NCI-H2227 (cell line): ENCODE measurements around the gene DTNA.
A peak's percentile ranks its signal among the peaks of the same experiment; 100 is the strongest.
"Not testable (repeated sequence)": the region's sequence is repeated elsewhere in the genome, so short reads cannot be mapped to it uniquely, and the experiment has no call there.

Source experiments
- DNase-seq: peaks from one replicate; lab custom pipeline; 2025; ENCODE audit not compliant: unreplicated experiment; lab: John Stamatoyannopoulos, UW

The DTNA gene

GRCh38 chr18:34709750-34710441, at the start of gene DTNA:
Gene DTNA, plus strand, starts transcription at chr18:34710298. Its CDS starts 45,679 bp downstream, at chr18:34755977.
- DNase-seq: peak; percentile 70

GRCh38 chr18:34660572-34660971, 49.5 kb upstream of the DTNA start:
- no peak for DNase-seq

- peak; percentile 49 for DNase-seq
Measured at GRCh38 chr18:34661464-34662087, 48.5 kb upstream of the DTNA start.

- DNase-seq: no peak
Measured at GRCh38 chr18:34676816-34677574, 33.1 kb upstream of the DTNA start.

- not testable (repeated sequence) for DNase-seq
Measured at GRCh38 chr18:34689750-34690149, 20.3 kb upstream of the DTNA start.

GRCh38 chr18:34691614-34692013, 18.5 kb upstream of the DTNA start:
- no peak for DNase-seq

GRCh38 chr18:34694591-34695165, 15.4 kb upstream of the DTNA start:
- DNase-seq: no peak

- peak; percentile 52 for DNase-seq
Measured at GRCh38 chr18:34695310-34695709, 14.8 kb upstream of the DTNA start.

- no peak for DNase-seq
Measured at GRCh38 chr18:34696671-34697070, 13.4 kb upstream of the DTNA start.

- no peak for DNase-seq
Measured at GRCh38 chr18:34697233-34697632, 12.9 kb upstream of the DTNA start.

GRCh38 chr18:34697891-34698290, 12.2 kb upstream of the DTNA start:
- DNase-seq: no peak

GRCh38 chr18:34701911-34702310, 8.2 kb upstream of the DTNA start:
- no peak for DNase-seq

GRCh38 chr18:34702814-34703213, 7.3 kb upstream of the DTNA start:
- no peak for DNase-seq

GRCh38 chr18:34704074-34704473, 6.0 kb upstream of the DTNA start:
- peak; percentile 8 for DNase-seq

- DNase-seq: no peak
Measured at GRCh38 chr18:34704823-34705222, 5.3 kb upstream of the DTNA start.

GRCh38 chr18:34707670-34708069, 2.4 kb upstream of the DTNA start:
- DNase-seq: peak; percentile 50

GRCh38 chr18:34709104-34709503, 994 bp upstream of the DTNA start:
- DNase-seq: no peak

GRCh38 chr18:34710458-34710914, 388 bp downstream of the DTNA start:
- DNase-seq: no peak

- peak; percentile 70 for DNase-seq
Measured at GRCh38 chr18:34710934-34711333, 836 bp downstream of the DTNA start.

GRCh38 chr18:34716111-34716510, 6.0 kb downstream of the DTNA start:
- not testable (repeated sequence) for DNase-seq

GRCh38 chr18:34718610-34719009, 8.5 kb downstream of the DTNA start:
- DNase-seq: no peak

- no peak for DNase-seq
Measured at GRCh38 chr18:34720220-34720619, 10.1 kb downstream of the DTNA start.
